ENCODE results near the gene RERE.

DNA sequence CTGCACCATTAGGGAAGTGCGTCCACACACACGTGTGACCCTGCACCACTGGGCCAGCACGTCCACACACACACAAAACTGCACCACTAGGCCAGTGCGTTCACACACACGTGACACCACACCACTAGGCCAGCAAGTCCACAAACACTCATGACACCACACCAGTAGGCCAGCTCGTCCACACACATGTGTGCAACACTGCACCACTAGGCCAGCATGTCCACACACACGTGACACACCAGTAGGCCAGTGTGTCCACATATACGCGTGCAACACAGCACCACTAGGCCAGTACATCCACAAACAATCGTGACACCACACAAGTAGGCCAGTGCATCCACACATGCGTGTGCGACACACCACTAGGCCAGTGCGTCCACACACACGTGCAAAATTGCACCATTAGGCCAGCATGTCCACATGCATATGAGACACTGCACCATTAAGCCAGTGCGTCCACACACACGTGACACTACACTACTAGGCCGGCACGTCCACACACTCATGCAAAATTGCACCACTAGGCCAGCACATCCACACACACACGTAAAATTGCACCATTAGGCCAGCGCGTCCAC, 264.5 kb downstream of the RERE start:
- TF ChIP-seq, protein P1, sequence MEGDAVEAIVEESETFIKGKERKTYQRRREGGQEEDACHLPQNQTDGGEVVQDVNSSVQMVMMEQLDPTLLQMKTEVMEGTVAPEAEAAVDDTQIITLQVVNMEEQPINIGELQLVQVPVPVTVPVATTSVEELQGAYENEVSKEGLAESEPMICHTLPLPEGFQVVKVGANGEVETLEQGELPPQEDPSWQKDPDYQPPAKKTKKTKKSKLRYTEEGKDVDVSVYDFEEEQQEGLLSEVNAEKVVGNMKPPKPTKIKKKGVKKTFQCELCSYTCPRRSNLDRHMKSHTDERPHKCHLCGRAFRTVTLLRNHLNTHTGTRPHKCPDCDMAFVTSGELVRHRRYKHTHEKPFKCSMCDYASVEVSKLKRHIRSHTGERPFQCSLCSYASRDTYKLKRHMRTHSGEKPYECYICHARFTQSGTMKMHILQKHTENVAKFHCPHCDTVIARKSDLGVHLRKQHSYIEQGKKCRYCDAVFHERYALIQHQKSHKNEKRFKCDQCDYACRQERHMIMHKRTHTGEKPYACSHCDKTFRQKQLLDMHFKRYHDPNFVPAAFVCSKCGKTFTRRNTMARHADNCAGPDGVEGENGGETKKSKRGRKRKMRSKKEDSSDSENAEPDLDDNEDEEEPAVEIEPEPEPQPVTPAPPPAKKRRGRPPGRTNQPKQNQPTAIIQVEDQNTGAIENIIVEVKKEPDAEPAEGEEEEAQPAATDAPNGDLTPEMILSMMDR (conservative IDR thresholded peaks at IDR 0.05): no peak
- TF ChIP-seq ZFX (IDR thresholded peaks at IDR 0.05): no peak

All from C4-2B (cell line).